Measurements from ENCODE around the gene CHTF18.
"Not testable (repeated sequence)": the region's sequence is repeated elsewhere in the genome, so short reads cannot be mapped to it uniquely, and the experiment has no call there.

CHTF18 gene

GRCh38 chr16:740764-741505 lies 47.5 kb upstream of the CHTF18 start, which contains the start of gene CIAO3:
TSS of gene CIAO3 (minus strand) at chr16:740997. CDS start at chr16:740985, 12 bp downstream.
- peak within 1 kb of the TSS; percentile 83 for H2AFZ ChIP-seq (ENCODE audit: low read length)
- no peaks in the 10 kb centered on the region for H3K4me1 ChIP-seq (ENCODE audit: insufficient read depth, low read length, poor library complexity, severe bottlenecking)
- peak within 1 kb of the TSS; percentile 82 for H3K9ac ChIP-seq (ENCODE audit: low read depth, low read length, poor library complexity, severe bottlenecking)
- TF ChIP-seq CTCF (conservative IDR thresholded peaks at IDR 0.05; ENCODE audit: low read length) (peak; percentile 50), EZH2phosphoT487 (IDR thresholded peaks at IDR 0.05; ENCODE audit: borderline replicate concordance) (no peak)
- H3K36me3 ChIP-seq (ENCODE audit: insufficient read depth, low read length) = no peaks in the 10 kb centered on the region
- peak within 1 kb of the TSS; percentile 82 for H3K4me3 ChIP-seq (ENCODE audit: low read length, poor library complexity, severe bottlenecking)
- no peaks in the 10 kb centered on the region for H4K20me1 ChIP-seq (ENCODE audit: insufficient read depth, low read length, poor library complexity, severe bottlenecking)
- peaks cover 7% of the 10 kb centered on the region; the same call in 1 of the 2 replicates for H3K79me2 ChIP-seq (ENCODE audit: insufficient read depth, low read length)
- no peaks in the 10 kb centered on the region for H3F3A ChIP-seq (ENCODE audit: low read depth)
- H3K9me2 ChIP-seq (replicated peaks; ENCODE audit: low read depth, low read length) = no peaks in the 10 kb centered on the region
- no peaks in the 10 kb centered on the region for H3K9me3 ChIP-seq (ENCODE audit: insufficient read depth, low read depth, low read length)
- H3K27me3 ChIP-seq (ENCODE audit: insufficient read depth, low read length, poor library complexity, severe bottlenecking) = no peaks in the 10 kb centered on the region
- peak within 1 kb of the TSS; percentile 77 for H3K4me2 ChIP-seq (ENCODE audit: low read depth, low read length, poor library complexity, severe bottlenecking)

- no peaks in the 10 kb centered on the region for H3K9me3 ChIP-seq (ENCODE audit: insufficient read depth, low read depth, low read length)
- no peaks in the 10 kb centered on the region for H3F3A ChIP-seq (ENCODE audit: low read depth)
- H4K20me1 ChIP-seq (ENCODE audit: insufficient read depth, low read length, poor library complexity, severe bottlenecking) = no peaks in the 10 kb centered on the region
- no peak overlapping the region for H3K4me3 ChIP-seq (ENCODE audit: low read length, poor library complexity, severe bottlenecking)
- no peak overlapping the region for H2AFZ ChIP-seq (ENCODE audit: low read length)
- no peaks in the 10 kb centered on the region for H3K4me1 ChIP-seq (ENCODE audit: insufficient read depth, low read length, poor library complexity, severe bottlenecking)
- H3K36me3 ChIP-seq (ENCODE audit: insufficient read depth, low read length) = no peaks in the 10 kb centered on the region
- no peak overlapping the region for H3K9ac ChIP-seq (ENCODE audit: low read depth, low read length, poor library complexity, severe bottlenecking)
- H3K27me3 ChIP-seq (ENCODE audit: insufficient read depth, low read length, poor library complexity, severe bottlenecking) = no peaks in the 10 kb centered on the region
- no peaks in the 10 kb centered on the region for H3K9me2 ChIP-seq (replicated peaks; ENCODE audit: low read depth, low read length)
- H3K79me2 ChIP-seq (ENCODE audit: insufficient read depth, low read length) = peaks cover 7% of the 10 kb centered on the region; the same call in 1 of the 2 replicates
- no peak overlapping the region for H3K4me2 ChIP-seq (ENCODE audit: low read depth, low read length, poor library complexity, severe bottlenecking)
- TF ChIP-seq CTCF (conservative IDR thresholded peaks at IDR 0.05; ENCODE audit: low read length) (no peak), EZH2phosphoT487 (IDR thresholded peaks at IDR 0.05; ENCODE audit: borderline replicate concordance) (no peak)
Measured at GRCh38 chr16:741986-742629, 46.3 kb upstream of the CHTF18 start.

- not testable (repeated sequence) for H3K36me3 ChIP-seq (ENCODE audit: insufficient read depth, low read length); H3K9ac ChIP-seq (ENCODE audit: low read depth, low read length, poor library complexity, severe bottlenecking); H4K20me1 ChIP-seq (ENCODE audit: insufficient read depth, low read length, poor library complexity, severe bottlenecking); H3K79me2 ChIP-seq (ENCODE audit: insufficient read depth, low read length); H3K27me3 ChIP-seq (ENCODE audit: insufficient read depth, low read length, poor library complexity, severe bottlenecking); H3K9me3 ChIP-seq (ENCODE audit: insufficient read depth, low read depth, low read length); H3F3A ChIP-seq (ENCODE audit: low read depth); H3K4me2 ChIP-seq (ENCODE audit: low read depth, low read length, poor library complexity, severe bottlenecking); H3K4me3 ChIP-seq (ENCODE audit: low read length, poor library complexity, severe bottlenecking); H3K9me2 ChIP-seq (replicated peaks; ENCODE audit: low read depth, low read length); H2AFZ ChIP-seq (ENCODE audit: low read length); H3K4me1 ChIP-seq (ENCODE audit: insufficient read depth, low read length, poor library complexity, severe bottlenecking)
Measured at GRCh38 chr16:742894-743293, 45.5 kb upstream of the CHTF18 start.

All from Loucy (cell line).